Hematopoietic multipotent progenitor cell treated with erythropoietin and hydrocortisone succinate and interleukin-3 and kit ligand, for 15 days (in vitro differentiated cells): ENCODE data around the gene GCNA.
"Not testable (repeated sequence)": the region's sequence is repeated elsewhere in the genome, so short reads cannot be mapped to it uniquely, and the experiment has no call there.

Experiments
- DNase-seq: peaks from one replicate; pipeline ENCODE4 v3.0.0-alpha.2; 2015; ENCODE audit warnings: low spot score

The GCNA gene

GRCh38 chrX:71563921-71564320, 14.3 kb upstream of the GCNA start:
- no peak for DNase-seq

GRCh38 chrX:71565474-71566041, 12.7 kb upstream of the GCNA start:
- peak; percentile 89 for DNase-seq

GRCh38 chrX:71571390-71571789, 6.8 kb upstream of the GCNA start:
- not testable (repeated sequence) for DNase-seq

DNA sequence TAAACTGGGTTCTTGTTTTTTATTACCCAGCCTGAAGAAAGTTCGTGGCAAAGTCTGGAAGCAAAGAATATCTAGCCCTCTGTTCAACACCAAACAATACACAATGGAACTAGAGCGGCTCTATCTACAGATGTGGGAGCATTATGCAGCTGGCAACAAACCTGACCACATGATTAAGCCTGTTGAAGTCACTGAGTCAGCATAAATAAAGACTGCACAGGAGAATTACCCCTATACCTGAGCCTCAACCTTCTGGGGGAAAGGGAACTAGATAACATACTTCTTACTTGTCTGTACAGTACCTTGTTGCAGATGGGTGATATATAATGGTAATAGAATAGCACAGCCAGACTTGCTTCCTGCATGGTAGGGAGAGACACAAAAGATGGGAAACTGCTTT, 4.6 kb upstream of the GCNA start:
- no peak for DNase-seq

GRCh38 chrX:71577682-71578081, 555 bp upstream of the GCNA start:
- DNase-seq = no peak

DNA sequence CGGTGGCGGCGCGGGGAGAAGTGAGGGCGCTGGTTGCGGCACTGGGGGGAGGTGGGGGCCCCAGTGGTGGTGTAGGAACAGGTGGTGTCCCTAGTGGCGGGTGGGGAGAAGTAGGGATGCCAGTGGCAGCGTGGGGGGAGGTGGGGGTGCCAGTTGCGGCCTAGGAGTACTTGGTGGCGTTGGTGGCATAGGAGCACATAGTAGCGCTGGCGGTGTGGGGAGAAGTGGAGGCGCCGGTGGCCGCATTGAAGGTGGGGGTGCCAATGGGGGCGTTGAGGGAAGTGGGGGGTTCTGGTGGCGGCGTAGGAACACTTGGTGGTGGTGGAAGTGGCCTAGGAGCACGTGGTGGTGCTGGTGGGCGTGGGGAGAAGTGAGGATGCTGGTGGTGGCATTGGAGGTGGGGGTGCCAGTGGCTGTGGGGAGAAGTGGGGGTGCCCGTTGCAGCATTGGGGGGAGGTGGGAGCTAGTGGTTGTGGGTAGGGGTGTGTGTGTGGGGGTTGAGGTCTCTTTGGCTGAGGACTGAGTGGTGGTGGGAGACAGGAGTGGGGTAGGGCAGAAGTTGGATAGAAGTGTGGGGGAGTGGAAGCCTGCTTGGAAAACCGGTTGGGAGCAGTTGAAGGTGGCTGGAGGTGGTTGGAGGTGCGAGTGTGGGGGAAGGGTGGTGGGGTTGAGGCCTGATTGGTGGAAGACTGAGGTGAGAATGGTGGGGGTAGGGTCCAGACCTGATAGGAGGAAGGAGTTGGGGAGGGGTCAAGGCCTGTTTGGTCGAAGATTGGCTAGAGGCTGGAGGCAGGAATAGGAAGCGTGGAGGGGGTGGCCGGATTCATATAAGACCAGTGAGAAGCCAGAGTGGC, 1.1 kb downstream of the GCNA start:
- no peak for DNase-seq

GRCh38 chrX:71579990-71580380, 1.7 kb downstream of the GCNA start:
- DNase-seq = no peak

- DNase-seq = no peak
Measured at GRCh38 chrX:71581210-71581609, 3.0 kb downstream of the GCNA start.

DNA sequence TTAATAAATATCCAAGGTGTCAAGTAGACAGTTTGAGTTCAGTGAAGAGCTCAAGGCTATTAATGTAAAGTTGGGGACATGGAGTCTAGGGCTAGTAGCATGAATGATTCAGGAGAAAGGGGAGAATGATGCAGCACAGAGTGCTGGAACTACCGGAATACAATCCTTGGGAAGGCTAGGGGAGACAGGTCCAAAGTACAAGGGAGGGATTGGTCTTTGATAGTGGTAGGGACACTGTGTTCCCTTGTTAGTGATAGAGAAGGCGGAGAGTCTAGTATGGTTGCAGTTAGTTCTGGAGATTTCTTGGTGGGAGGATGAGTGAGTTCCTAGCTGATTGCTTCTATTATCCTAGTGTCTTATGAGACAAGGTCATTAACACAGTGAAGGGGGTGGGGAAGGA, 8.7 kb downstream of the GCNA start:
- no peak for DNase-seq

- not testable (repeated sequence) for DNase-seq
Measured at GRCh38 chrX:71593210-71593609, 15.0 kb downstream of the GCNA start.

GRCh38 chrX:71599965-71600364, 21.7 kb downstream of the GCNA start:
- no peak for DNase-seq

DNA sequence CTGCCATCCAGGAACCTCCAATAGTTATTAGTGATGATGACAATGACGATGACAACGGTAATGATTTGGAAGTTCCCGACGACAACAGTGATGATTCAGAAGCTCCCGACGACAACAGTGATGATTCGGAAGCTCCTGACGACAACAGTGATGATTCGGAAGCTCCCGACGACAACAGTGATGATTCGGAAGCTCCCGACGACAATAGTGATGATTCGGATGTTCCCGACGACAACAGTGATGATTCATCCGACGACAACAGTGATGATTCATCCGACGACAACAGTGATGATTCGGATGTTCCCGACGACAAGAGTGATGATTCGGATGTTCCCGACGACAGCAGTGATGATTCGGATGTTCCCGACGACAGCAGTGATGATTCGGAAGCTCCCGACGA, 25.4 kb downstream of the GCNA start:
- DNase-seq = no peak

- no peak for DNase-seq
Measured at GRCh38 chrX:71604141-71604540, 25.9 kb downstream of the GCNA start.

DNA sequence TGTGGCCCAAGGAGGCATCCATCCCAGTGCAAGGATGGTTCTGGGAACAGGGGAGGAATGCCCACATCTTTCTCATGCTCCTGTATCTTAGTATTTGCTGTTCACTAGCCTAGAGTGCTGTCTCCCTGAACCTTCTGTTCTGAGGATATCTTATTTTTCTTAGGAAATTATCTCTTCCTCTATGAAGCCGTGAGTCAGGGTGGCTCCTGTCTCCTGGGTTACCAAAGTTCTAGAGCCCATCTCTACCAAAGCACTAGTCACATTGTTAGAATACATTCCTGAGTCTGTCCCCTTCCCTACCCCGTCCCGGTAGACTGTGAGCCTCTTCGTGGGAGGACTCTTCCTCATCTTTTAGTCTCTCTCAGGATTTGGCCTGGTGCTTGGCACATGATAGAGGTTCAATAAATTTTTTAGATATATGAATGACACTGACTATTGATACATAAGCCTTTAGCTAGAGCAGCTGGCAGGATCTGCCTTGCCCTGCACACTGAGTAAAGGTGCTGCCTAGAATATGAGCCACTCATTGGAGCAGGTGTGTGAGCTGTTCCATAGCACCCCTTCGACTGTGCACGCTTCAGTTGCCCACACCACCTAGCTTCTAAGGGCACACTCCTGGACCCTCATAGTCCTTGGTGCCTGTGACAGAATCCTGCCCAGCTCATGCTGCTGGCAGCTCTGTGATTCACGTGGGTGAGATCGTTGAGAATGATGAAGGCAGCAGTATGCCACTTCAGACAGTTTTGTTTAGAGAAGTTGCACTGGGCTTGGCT, 26.7 kb downstream of the GCNA start:
- DNase-seq = no peak

GRCh38 chrX:71606536-71607216, 28.4 kb downstream of the GCNA start:
- no peak for DNase-seq

GRCh38 chrX:71607488-71607887, 29.3 kb downstream of the GCNA start:
- DNase-seq = no peak

GRCh38 chrX:71609095-71609750, 31.0 kb downstream of the GCNA start:
- no peak for DNase-seq

GRCh38 chrX:71611736-71612135, 33.5 kb downstream of the GCNA start:
- DNase-seq = peak; percentile 14

DNA sequence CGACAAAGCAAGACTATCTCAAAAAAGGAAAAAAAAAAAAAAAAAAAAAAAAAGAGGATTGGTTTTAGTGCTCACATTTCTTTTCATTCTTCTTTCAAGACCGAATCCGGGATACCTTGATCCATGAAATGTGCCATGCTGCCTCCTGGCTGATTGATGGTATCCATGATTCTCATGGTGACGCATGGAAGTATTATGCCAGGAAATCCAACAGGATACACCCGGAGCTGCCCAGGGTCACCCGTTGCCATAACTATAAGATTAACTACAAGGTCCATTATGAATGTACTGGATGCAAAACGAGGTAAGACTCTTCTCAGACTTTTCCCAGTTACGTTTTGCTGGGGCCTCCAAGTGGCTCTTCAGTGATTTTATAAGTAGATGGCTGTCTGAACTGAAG, 34.0 kb downstream of the GCNA start:
- DNase-seq = no peak

DNA sequence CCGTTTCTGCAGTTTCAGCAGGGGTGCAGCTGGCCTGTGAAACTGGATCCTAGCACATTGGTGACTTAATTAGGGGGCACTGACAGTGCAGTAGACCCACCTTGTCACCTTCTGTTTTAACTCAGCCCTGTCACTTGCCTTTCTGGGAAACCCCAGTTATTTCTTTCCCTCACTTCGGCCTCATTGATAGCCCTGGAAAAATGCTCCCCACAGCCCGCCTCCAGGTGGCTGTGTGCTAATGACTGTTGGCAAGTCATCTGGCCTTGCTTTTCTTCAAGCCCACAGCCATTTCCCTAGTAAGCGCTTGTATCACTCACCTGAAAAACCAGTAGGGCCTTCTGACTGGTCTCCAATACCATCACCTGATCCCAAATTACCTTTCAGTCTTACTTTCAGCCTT, 36.8 kb downstream of the GCNA start:
- DNase-seq = no peak

DNA sequence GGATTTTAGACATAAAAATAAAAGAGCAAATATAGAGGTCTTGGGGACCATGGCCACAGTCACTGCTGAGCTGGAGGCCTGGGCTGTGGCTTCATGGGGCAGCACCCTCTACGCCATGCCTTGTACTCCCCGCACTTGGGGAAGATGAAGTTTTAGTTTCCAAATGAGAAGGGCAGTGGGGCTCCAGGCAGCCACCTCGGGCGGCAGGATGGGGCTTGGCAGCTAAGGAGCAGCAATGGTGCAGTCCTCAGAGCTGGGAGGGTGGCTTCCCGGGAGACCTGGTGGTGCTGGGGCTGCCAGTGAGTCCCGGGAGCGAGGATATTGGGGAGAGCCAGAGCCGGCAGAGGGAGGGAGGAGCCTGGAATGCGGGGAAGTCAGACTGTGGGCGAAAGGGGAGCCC, 37.7 kb downstream of the GCNA start:
- no peak for DNase-seq
